Measurements from ENCODE around the gene PIR.

PIR gene

DNA sequence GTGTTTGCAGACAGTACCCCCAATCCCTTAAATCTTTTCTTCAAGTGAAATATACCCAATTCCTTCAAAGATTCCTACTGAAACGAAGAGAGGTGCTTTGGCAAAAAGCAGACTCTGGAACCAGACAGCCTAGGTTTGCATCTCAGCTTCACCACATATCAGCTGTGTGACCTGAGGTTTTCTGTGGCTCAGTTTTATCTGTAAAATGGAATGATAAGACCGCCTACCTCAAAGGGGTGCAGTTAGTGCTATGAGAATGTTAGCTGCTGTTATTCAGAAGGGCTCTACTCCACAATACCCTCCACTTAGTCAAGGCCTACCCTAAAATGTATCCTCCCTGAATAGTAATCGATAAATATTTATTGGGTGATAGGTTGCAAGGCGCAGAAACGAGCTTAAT is 664 bp downstream of the PIR start:
- no peak overlapping the region for H3K4me3 ChIP-seq (ENCODE audit: low read depth, low read length)

DNA sequence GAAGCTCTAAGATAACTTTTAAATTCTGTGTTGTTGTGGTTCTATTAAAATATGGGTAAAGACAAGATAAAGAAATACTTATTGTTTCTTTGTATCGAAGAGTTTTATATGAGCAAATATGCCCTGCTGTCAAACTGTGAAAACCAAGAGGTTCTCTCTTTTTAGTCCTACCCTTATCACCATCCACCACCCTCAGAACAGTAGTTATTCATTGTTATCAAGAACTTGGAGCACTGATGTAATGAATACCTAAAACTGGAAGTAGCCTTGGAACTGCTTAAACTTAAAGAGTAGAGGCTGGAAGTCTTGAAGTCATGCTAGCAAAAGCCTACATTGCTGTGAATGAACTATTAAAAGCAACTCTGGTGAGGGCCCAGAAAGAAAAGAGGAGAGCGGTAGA is 9.2 kb downstream of the PIR start:
- H3K4me3 ChIP-seq (ENCODE audit: low read depth, low read length) = no peak overlapping the region

DNA sequence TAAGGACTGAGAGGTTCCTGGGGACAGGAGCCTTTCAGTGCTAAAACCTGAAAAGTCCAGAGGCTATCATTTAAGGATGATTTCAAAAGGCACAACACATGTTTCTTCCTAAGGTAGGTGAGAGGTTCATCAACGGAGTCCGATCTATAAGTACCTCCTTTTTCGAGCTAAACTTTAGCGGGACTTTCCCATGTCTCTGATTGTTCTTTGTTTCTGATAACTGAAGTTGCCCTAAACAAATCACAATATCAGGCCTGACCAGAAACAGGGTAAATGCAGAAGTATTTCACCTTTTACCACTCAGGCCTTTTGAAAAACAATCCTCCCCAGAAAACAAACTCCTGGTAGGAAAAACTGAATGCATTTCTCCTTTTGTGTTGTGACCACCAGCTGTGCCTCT is 17.6 kb downstream of the PIR start:
- no peak overlapping the region for H3K4me3 ChIP-seq (ENCODE audit: low read depth, low read length)

DNA sequence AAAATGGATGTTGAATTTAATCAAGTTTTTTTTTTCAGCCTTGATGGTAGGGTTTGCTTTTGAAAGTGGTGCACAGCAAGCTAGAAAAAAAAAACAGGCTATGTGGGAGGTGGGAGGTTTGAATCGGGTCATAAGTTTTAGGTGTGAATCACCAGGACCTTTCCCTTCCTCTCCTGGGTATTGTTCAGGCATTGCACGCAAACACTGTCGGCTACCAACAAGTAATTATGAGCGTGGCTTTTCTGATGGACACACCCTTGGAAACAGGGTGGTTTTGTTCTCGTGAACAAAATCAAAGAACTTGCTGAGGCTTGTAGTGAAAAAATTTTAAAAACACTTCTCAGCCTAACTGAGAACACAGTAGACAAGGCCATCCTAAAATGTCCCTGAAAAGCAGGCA is 18.1 kb downstream of the PIR start:
- no peak overlapping the region for H3K4me3 ChIP-seq (ENCODE audit: low read depth, low read length)

DNA sequence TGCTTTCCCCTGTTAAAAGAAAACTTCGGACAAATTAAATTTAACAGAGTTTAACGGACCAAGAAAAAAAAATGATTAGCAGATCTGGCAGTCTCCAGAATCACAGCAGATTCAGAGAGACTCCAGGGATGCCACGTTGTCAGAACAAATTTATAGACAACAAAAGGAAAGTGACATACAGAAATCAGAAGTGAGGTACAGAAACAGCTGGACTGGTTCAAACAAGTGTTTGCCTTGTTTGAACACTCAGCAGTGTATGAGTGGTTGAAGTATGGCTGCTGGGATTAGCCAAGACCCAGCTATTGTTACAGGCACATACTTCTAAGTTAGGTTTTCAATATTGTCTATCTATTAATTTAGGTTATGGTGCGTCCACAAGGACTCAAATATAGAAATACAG is 19.1 kb downstream of the PIR start:
- no peak overlapping the region for H3K4me3 ChIP-seq (ENCODE audit: low read depth, low read length)

DNA sequence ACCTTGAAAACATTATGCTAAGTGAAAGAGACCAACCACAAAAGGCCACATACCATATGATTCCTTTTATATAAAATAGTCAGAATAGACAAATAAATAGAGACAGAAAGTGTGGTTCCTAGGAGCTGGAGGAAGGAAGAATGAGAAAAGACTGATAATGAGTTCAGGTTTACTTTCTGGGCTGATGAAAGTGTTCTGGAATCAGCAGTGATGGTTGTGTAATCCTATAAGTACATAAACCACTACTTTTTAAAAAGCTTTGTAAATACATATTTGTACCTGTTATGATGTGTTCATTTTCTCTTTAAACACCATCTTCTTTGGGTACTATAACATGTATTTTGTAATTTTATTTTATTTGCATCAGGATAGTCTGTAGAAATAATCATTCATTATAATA is 20.6 kb downstream of the PIR start:
- H3K4me3 ChIP-seq (ENCODE audit: low read depth, low read length) = no peak overlapping the region

DNA sequence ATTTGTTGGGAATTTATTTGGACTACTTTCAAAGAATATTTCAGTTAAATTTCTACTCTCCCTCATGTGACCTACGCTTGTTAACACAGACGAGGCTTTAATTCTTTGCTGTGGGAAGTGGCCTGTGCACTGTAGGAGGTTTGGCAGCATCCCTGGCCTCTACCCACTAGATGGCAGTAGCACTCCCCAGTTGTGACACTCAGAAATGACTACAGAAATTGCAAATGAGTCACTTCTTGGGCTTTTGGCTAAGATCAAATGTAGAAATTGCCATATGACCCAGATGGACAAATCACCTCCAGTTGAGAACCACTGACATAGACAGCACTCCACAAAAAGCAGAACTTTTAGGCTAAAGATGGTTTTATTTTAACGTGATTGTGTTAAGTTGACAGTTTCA is 22.1 kb downstream of the PIR start:
- H3K4me3 ChIP-seq (ENCODE audit: low read depth, low read length) = no peak overlapping the region

DNA sequence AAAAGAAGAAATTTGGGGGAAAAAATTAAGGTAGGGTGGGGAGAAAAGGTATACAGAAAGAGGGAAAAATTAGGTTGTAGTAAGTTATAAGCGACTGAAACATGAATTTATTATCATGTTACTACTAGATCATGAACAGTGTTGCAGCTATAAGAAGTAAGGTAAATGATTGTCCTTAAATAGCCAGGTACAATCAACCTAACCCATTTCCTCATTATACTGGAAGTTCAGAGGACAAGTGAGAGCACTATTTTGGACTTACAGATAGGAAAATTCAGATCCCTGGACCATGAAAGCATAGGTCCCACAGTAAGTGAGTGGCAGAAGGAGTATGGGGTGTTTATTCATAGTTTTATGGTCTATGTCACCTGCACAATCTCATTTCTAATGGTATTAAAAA is 23.5 kb downstream of the PIR start:
- no peak overlapping the region for H3K4me3 ChIP-seq (ENCODE audit: low read depth, low read length)

DNA sequence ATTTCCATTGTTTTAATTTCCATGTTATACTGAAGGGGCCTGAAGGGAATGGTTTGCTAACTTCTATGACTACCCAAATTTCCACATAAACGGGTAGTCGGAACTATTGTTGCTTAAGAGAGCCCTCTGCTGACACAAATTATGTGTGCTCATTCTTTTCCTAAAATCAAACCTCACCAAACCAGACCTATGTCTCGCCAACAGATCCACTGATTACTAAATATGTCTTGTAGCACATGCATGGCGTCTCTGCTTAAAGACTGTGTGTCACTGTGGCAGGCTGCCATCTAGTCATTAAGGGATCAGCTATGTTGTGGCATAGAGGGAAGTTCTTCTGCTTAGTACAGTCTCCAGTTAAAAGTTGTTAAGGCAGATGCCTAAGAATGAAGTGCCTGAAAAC is 25.1 kb downstream of the PIR start:
- H3K4me3 ChIP-seq (ENCODE audit: low read depth, low read length) = no peak overlapping the region

DNA sequence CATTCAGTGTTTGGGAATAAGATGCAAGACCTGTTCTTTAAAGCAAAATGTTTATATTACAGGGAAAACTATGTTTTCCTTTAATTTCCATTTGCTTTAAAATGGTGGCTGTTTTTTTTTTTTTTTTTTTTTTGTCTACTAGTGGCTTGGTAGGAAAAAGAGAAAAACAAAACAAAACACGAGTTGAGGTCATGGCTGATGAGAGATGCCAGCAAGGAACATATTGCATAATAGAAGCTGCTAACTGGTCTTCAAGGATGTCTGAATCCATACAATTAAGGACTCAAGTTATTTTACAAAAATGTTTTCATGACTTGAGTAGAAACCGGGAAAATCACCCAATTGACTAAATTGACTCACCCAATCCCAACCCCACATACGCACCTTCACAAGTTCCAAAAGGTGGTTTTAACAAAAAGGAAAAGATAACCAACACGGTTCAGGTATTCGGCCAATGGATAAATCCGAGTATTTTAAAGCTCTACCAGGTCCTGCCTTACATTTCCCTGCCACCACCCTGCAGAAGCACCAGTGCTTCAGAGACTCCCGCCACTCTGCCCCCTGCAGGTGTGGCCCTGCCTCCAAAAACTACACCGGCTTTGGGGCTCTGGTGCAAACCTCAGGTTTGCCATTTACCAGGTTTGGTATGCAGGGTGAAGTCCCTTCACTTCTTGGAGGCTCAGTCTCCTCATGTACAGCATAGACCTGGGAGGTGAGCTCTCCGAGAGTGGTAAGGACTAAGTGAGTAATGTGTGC is 27.1 kb downstream of the PIR start:
- no peak overlapping the region for H3K4me3 ChIP-seq (ENCODE audit: low read depth, low read length)

DNA sequence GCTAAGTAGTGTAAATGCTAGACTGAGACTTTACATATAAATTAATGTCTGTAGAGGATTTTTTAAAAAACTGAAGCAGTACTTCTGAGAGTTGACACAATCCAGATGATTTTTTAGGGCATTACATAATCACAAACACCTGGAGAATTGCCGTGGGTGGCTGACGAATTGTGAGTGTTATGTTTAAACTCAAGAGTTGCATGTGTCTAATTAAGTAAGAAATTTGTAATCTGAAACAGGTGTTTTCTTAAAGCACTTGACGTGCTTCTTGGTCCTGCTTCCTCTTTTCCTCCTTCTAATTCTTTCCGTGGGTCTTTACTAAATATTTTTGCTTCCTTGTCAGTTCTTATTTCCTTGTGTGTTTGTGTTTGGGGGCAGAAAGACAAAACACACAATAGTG is 27.8 kb downstream of the PIR start:
- no peak overlapping the region for H3K4me3 ChIP-seq (ENCODE audit: low read depth, low read length)

DNA sequence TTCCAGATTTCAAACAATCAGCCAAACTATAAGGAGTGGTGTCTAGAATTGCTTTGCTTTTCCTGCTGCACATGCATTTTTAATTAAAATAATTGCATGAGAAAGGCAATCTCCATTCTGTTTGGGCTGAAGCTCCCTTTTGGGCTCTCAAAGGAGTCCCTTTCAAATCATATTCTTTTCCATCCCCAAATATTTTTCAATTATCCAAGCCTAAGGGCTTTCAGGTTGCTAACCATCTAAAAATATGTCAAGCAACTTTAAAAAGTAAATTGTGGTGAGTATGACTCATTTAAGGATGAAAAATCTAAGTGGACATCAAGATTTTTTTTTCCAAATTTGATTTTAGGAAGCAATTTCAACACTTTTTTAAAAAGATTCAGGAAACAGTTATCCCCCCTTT is 28.4 kb downstream of the PIR start:
- H3K4me3 ChIP-seq (ENCODE audit: low read depth, low read length) = no peak overlapping the region

DNA sequence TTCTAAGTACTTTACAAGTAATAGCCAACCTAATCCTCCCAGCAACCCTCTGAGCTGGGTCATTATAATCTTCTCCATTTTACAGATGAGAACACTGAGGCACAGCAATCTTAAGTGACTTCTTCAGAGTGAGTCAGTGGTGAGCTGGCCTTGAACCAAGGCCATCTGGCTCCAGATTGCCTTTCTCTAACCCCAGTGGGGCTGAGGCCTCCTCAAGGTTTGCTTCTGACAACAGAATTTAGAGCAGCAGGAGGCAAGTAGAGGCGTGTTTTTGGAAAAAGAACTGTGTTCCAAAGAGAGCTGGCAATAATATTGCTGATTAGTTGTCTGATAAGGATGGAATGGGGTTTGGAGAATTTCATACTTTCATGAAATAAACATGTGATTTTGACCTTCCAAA is 41.2 kb downstream of the PIR start:
- H3K4me3 ChIP-seq (ENCODE audit: low read depth, low read length) = no peak overlapping the region

DNA sequence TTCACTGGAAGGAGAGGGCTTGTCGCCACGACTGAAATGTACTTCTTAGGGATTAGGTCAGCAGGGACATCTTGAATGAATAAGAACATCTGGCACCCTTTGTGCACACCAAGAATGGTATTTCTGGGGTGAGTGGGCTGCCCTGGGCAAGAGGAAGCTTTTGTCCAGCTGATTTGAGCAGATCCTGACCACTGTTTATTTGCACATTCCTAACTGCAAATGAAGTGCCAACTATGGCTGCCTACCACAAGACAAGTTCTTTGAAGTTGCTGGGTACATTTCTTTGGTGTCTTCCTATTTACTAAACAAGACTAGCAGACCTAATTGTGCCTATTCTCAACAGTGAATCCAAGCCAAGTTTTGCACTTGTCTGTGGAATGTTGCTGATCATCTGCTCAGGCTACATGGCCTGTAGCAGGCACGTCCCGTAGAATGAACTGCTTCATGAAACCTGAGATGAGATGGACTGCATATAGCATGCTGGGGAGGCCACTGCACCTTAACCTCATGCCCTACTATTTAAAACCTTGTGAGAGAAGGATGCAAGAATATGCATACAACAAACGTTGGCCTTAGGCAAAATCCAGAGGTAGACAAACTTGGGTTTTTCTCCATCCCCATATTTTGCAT is 45.0 kb downstream of the PIR start:
- no peak overlapping the region for H3K4me3 ChIP-seq (ENCODE audit: low read depth, low read length)

DNA sequence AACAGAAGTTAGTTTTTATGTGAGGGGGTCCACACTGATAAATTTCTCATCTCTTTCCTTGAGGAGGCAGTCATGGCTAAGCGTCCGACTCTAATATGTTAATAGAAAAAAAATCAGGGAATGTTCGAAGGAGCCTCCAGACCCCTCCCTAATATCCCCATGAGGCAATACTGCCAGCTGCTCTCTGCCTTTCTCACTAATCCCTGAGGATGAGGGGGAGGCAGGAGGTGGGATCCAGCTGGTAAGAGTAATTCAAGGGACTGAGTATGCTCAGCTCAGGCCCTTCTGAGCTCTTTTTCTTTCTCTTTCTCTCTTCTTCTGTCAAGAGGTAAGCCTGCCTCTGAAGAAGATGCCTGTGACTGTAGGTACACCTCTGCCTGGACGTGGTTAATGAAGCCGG is 51.7 kb downstream of the PIR start:
- no peak overlapping the region for H3K4me3 ChIP-seq (ENCODE audit: low read depth, low read length)

DNA sequence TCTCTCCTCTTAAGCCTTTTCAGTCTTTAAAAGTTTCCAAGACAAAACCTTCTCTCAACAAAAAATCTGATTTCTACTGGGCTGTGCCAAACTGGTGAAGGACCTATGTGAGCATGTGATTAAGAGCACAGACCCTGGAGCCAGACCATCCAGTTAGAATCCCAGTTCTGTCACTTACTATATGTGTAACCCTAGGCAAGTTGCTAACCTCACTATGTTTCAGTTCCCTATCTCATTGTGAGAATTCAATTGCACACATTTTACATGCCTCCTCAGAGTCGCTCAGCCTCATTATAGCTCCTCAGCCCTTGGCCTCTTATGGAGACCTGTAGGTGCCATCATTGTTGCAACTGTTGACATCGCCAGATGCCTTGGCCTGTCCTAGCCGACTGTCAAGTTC is 54.8 kb downstream of the PIR start:
- H3K4me3 ChIP-seq (ENCODE audit: low read depth, low read length) = no peak overlapping the region

DNA sequence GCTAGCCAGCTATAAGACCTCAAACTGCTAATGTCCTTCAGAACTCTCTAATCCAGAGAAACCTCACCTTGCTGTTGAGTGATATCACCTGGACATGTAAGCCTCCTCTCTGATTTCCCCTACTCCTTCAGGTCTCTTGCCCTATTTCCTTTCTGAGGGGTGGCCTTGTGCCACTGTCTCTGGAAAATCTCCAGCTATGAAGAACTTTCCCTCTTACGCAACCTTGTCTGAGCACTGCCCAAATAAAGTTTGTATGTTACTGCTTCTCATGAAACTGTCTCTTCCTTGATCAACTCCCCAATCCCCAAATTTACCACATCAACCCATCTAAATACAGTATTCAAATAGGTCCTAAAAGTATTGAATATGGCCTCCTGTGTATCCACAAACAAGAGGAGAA is 55.4 kb downstream of the PIR start:
- no peak overlapping the region for H3K4me3 ChIP-seq (ENCODE audit: low read depth, low read length)

DNA sequence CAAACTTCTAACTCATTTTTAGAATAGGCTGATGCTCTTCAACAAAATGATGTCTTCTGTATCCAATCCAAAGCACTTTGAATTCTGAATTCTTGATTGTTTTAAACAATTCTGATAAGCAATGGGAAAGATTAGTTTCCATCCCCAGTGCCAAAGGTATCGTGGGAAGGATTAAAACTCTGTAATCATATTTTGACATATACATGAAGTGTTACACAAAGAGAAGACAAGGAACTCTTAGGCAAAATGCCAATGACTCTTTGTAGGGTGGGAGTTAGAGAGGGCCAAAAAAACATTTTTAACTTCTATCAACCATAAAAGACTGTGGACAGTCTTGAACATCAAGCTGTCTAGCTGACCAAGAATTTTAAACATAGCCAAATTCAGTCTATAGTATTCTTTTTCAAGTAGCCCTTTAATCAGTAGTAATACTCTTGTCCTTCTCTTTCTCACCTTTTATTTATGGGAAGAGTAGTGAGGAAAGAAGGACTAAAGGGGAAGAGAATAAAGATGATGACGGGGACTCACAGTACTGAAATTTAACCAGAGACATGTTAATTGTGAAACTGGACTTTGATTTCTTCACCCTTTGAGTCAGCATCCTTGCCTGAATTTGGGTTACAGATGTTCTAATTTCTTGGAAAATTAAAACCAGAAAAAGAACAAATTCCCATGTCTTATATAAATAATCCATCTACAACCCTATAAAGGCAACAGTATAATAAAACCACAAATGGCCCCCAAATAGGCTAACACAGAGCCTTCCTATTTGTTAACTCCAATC is 57.1 kb downstream of the PIR start:
- H3K4me3 ChIP-seq (ENCODE audit: low read depth, low read length) = no peak overlapping the region

DNA sequence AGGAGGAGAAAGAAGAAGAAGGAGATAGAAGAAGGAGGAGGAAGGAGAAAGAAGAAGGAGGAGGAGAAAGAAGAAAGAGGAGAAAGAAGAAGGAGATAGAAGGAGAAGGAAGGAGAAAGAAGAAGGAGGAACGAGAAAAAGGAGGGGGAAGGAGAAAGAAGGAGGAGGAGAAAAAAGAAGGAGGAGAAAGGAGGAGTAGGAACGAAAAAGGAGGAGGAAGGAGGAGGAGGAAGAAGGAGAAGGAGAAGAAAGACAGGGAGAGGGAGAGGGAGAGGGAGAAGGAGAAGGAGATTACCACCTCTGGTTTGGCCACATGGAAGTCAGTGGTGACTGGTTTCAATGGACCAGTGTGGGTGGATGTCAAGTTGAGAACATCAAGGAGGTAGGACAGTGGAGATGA is 58.9 kb downstream of the PIR start:
- no peak overlapping the region for H3K4me3 ChIP-seq (ENCODE audit: low read depth, low read length)

DNA sequence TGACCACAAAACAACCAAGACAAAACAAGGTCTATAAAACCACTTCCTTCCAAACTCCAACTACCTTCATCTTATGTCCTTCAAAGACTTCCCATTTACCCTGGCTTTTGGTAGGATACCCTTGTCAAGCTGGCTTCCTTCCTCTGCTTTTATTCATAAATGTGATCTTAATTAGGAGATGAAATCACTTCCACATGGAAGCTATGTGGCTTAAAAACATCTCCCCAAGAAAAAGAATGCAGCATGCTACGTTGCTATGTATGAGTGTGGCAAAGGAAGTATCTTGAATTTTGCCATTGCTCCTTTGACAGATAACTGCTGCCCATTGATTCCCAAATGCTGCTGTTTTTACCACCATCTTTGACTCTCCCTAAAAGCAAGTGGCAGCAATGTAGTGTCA is 62.5 kb downstream of the PIR start:
- no peak overlapping the region for H3K4me3 ChIP-seq (ENCODE audit: low read depth, low read length)

DNA sequence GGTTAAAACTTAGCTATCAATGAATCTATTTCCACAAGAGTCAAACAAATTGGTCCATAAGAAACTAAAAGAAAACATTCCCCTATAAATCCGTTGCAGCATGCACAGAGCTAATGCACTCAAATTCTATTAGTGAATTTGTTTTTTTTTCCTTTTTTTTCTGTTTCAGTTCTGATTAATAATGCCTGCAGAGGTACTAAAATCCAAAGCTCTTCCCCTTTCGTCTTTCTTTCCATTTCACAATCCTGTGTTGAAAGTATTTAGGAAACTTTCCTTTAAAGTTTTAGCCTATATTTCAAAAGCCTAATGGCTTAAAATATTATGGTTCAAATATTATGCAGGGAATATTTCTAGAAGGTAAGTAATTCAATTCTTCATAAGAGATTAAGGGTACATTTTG is 63.1 kb downstream of the PIR start:
- no peak overlapping the region for H3K4me3 ChIP-seq (ENCODE audit: low read depth, low read length)

DNA sequence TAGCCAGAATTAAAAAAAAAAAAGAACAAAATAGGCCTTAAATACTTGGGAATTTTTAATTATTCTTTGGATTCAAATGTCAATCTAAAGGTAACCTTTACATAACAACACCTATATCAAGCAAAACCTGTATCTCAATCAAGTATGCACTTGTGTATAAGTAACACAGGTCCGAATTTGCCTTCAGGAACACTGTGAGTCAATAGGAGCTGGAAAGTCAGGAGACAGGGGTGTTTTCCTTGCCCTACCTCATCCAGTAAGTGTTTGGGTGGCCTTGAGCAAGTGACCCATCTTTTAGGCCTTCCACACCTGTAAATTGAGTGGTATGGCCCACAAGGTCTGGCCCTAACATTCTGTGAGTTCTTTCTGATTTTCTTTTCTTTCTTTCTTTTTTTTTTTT is 68.1 kb downstream of the PIR start:
- H3K4me3 ChIP-seq (ENCODE audit: low read depth, low read length) = no peak overlapping the region

Measured in iPS-11a (cell line).